Endodermal cell (in vitro differentiated cells): ENCODE results near the gene EEPD1. TPM values are rescaled to one million over a fixed set of nuclear protein-coding genes. Genes with fewer than 3 reads are reported as not detected.
A peak's percentile ranks its signal among the peaks of the same experiment; 100 is the strongest.

Source experiments
- DNase-seq: peaks from one replicate; pipeline ENCODE4 v3.0.0-alpha.2; 2017
- H3K27ac ChIP-seq: 2 replicates; pipeline ENCODE4 v1.5.1; 2013; ENCODE audit warnings: mild to moderate bottlenecking, low read depth, low read length, moderate library complexity
- H3K27me3 ChIP-seq: 2 replicates; pipeline ENCODE4 v1.6.1; 2013; ENCODE audit warnings: mild to moderate bottlenecking, low read length, moderate library complexity; ENCODE audit not compliant: insufficient read depth, control insufficient read depth, poor library complexity, severe bottlenecking
- H3K36me3 ChIP-seq: 2 replicates; pipeline ENCODE4 v1.7.0; 2013; ENCODE audit warnings: mild to moderate bottlenecking, low read length, moderate library complexity; ENCODE audit not compliant: control insufficient read depth, insufficient read depth
- H3K4me1 ChIP-seq: one replicate; pipeline ENCODE4 v1.7.0; 2013; ENCODE audit warnings: low read length; ENCODE audit not compliant: control insufficient read depth, insufficient read depth
- H3K4me3 ChIP-seq: 2 replicates; pipeline ENCODE4 v1.5.1; 2013; ENCODE audit warnings: mild to moderate bottlenecking, low read length, moderate library complexity
- H3K9ac ChIP-seq: 2 replicates; pipeline ENCODE4 v1.6.1; 2013; ENCODE audit warnings: mild to moderate bottlenecking, low read length, moderate library complexity; ENCODE audit not compliant: poor library complexity, severe bottlenecking; ENCODE audit errors: extremely low read depth
- H3K9me3 ChIP-seq: 2 replicates; pipeline ENCODE4 v1.6.1; 2013; ENCODE audit warnings: mild to moderate bottlenecking, low read length, moderate library complexity; ENCODE audit not compliant: control insufficient read depth
- H3K27ac Mint-ChIP-seq: 2 replicates; pipeline ENCODE4 v1.8.0; 2020; ENCODE audit warnings: mixed read lengths
- H3K27me3 Mint-ChIP-seq: 2 replicates; pipeline ENCODE4 v1.8.0; 2021; ENCODE audit warnings: mild to moderate bottlenecking, mixed read lengths; ENCODE audit not compliant: insufficient read depth
- H3K36me3 Mint-ChIP-seq: 2 replicates; pipeline ENCODE4 v1.8.0; 2020; ENCODE audit warnings: low read depth, mixed read lengths
- H3K4me1 Mint-ChIP-seq: 2 replicates; pipeline ENCODE4 v1.8.0; 2020; ENCODE audit warnings: mixed read lengths
- H3K4me3 Mint-ChIP-seq: 2 replicates; pipeline ENCODE4 v1.8.0; 2020; ENCODE audit warnings: mild to moderate bottlenecking, moderate library complexity, mixed read lengths
- H3K9me3 Mint-ChIP-seq: 2 replicates; pipeline ENCODE4 v1.8.0; 2020; ENCODE audit warnings: mild to moderate bottlenecking, mixed read lengths
- WGBS, 2 experiments: methylation state at CpG; one replicate each; pipeline versions ENCODE4 v1.1.5 to v1.1.7; 2013; ENCODE audit warnings: missing lambda C conversion rate in 2 of 2, mixed read lengths in 1 of 2; ENCODE audit not compliant: insufficient coverage in 1 of 2, insufficient read length in 1 of 2; 5-methylcytosine and 5-hydroxymethylcytosine counted together
- total RNA-seq, 2 donors: library from RNA; stranded (reverse); fragmentation: NEBNext Ultra II Directional in 1 of 2; extraction: Animal tissue kit (Norgen Biotek cat#: 25700) in 1 of 2; gene quantifications; 2 replicates in 1 of 2; 3 replicates in 1 of 2; pipeline ENCODE4 v1.2.1, GENCODE V29; 2021
- TF ChIP-seq, protein P1 (sequence below): fragments of 200-600 bp; sonication (generic); conservative IDR thresholded peaks from 2 replicates; pipeline ENCODE4 v1.5.0; 2021; ENCODE audit warnings: antibody characterized with exemption, mild to moderate bottlenecking

Gene EEPD1
- total RNA-seq, 2 donors from 2014 or later: 9.7 to 11.4 TPM

DNA sequence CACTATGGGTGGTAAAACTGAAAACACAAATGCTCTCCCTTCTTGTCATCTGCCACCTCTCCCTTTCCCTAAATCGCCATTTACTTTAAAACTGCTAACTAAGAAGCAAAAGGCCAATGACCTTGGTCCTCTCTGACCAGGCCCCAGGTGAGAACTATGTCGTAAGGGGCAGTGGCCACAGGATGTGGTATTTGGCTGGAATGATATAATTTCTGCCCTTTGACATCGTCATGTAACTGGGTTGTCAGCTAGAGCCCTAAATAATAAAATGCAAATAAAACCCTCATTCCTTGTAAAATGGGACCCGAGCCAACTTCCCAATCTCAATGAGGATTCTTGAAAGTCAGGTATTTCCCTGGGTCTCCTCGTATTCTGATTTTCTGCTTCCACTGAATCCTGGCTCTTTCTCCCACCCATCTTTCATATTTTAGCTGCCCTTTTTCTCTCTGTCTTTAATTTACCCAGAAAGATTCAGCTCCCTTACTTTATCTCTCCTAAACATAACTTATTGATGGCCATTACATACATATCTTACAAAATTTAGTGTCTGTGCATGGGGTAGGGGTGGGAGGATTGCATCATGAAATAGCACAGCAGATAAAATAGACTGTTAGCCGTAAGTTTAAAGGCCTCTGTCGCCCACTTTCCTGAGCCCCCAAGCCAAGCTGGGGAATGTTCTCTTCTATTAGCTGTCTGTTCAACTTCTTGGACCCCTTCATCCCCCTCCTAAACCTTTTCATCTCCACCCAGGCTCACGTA, 3.2 kb upstream of the EEPD1 start:
- Histone ChIP-seq H3K27ac (no peak overlapping the region), H3K9me3 (peaks cover 5% of the 10 kb centered on the region), H3K9ac (no peak overlapping the region), H3K4me1 (no peaks in the 10 kb centered on the region), H3K36me3 (no peaks in the 10 kb centered on the region), H3K4me3 (no peak overlapping the region), H3K27me3 (no peaks in the 10 kb centered on the region)
- Mint-ChIP-seq H3K27ac (no peak overlapping the region), H3K4me3 (no peak overlapping the region), H3K36me3 (no peaks in the 10 kb centered on the region), H3K4me1 (peaks cover 16% of the 10 kb centered on the region), H3K9me3 (peaks cover 4% of the 10 kb centered on the region), H3K27me3 (peaks cover 8% of the 10 kb centered on the region)
- TF ChIP-seq, protein P1, sequence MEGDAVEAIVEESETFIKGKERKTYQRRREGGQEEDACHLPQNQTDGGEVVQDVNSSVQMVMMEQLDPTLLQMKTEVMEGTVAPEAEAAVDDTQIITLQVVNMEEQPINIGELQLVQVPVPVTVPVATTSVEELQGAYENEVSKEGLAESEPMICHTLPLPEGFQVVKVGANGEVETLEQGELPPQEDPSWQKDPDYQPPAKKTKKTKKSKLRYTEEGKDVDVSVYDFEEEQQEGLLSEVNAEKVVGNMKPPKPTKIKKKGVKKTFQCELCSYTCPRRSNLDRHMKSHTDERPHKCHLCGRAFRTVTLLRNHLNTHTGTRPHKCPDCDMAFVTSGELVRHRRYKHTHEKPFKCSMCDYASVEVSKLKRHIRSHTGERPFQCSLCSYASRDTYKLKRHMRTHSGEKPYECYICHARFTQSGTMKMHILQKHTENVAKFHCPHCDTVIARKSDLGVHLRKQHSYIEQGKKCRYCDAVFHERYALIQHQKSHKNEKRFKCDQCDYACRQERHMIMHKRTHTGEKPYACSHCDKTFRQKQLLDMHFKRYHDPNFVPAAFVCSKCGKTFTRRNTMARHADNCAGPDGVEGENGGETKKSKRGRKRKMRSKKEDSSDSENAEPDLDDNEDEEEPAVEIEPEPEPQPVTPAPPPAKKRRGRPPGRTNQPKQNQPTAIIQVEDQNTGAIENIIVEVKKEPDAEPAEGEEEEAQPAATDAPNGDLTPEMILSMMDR: no peak
- 76 to 79% methylated on average over 7 of the region's 8 CpGs for WGBS, 2 experiments
- peak; percentile 9 for DNase-seq

DNA sequence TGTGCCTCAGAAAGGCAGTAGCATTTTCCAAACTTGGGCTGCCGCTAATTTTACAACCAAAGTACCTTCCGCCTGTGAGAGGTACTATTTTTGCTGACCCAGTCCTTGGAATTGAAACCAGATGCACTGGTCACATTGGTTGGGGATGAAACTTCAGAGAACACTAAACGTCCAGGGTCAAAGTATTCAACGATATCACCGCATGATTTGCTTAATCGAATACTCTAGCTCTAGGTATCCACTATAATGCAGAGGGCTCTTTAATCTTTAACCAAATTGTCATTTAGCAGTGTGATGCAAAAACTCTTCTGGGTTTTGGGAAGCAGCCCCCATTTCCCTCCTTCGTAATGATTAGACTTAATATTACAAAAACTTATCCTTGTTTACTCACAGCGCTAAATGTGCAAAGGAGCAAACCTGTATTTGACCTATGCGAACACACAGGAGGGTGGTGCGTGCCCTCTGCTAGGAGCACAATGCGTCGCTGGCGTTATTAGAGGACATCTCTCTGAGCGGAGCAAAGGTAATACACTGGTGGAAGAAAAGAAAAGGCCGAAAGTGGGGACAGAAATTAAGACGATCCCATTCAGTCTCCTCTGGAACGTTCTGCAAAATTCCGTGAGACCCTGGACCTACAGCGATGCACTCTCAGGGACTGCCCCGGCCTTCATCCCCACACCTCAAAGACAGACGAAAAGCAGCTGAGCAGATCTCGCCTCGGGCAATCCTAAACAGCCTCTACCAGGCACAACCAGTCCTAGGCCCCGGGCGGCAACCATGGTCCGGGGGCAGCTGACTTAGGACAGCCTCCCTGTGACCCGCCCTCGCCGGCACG, 916 bp upstream of the EEPD1 start:
- peaks cover 8% of the 10 kb centered on the region for H3K4me1 ChIP-seq
- peak overlapping the region; percentile 82 for H3K4me3 ChIP-seq
- H3K27me3 ChIP-seq: no peaks in the 10 kb centered on the region
- TF ChIP-seq, protein P1: no peak
- Mint-ChIP-seq H3K27me3 (peaks cover 8% of the 10 kb centered on the region), H3K4me3 (peak overlapping the region; percentile 74), H3K27ac (peak overlapping the region; percentile 98), H3K9me3 (peaks cover 4% of the 10 kb centered on the region), H3K4me1 (peaks cover 37% of the 10 kb centered on the region), H3K36me3 (peaks cover 5% of the 10 kb centered on the region)
- WGBS, 2 experiments: 45 to 77% methylated on average over 16 to 30 of the region's 30 CpGs
- peaks cover 5% of the 10 kb centered on the region for H3K9me3 ChIP-seq
- H3K9ac ChIP-seq: peak overlapping the region; percentile 67
- DNase-seq: no peak
- H3K27ac ChIP-seq: no peak overlapping the region
- no peaks in the 10 kb centered on the region for H3K36me3 ChIP-seq

DNA sequence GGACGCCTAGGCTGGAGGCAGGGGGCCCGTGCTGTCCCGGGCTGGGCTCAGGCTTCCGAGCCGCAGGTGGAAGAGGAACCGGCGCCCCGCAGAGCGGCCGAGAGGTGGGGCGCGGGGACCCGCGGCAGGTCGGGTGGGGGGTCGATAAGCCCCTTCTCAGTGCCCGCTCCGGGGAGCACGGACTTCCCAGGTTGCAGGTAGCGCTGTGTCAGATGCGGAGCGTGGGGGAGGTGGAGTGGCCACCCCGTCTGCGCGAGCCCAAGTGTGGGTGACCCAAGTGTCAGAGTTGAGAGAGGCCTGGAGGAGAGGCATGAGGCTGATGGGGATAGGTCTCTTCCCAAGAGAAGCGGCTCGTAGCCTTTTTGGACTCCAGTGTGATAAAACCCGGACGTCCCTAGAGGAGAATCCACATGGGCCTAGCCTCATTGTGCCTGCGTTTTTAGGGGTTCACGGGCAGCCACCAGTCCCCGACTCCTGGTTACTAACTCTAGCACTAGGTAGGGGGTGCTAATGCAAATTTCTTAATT, 580 bp downstream of the EEPD1 start:
- 14 to 20% methylated on average over 19 to 32 of the region's 32 CpGs for WGBS, 2 experiments
- Histone ChIP-seq H3K27me3 (no peaks in the 10 kb centered on the region), H3K36me3 (no peaks in the 10 kb centered on the region), H3K9ac (peak overlapping the region; percentile 71), H3K9me3 (no peaks in the 10 kb centered on the region), H3K4me1 (peaks cover 20% of the 10 kb centered on the region), H3K27ac (no peak overlapping the region), H3K4me3 (peak overlapping the region; percentile 86)
- Mint-ChIP-seq H3K27me3 (peaks cover 9% of the 10 kb centered on the region), H3K4me3 (peak overlapping the region; percentile 74), H3K36me3 (peaks cover 5% of the 10 kb centered on the region), H3K9me3 (no peaks in the 10 kb centered on the region), H3K27ac (no peak overlapping the region), H3K4me1 (peaks cover 52% of the 10 kb centered on the region)
- no peak for DNase-seq
- TF ChIP-seq, protein P1: no peak
